GM12878 (cell line): ENCODE results near the gene DPF3. TPM values are rescaled to one million over a fixed set of nuclear protein-coding genes. Genes with fewer than 3 reads are reported as not detected.

Source experiments
- ATAC-seq: fragments of 200-7000 bp; cut with Tn5 transposase; 3 replicates; pipeline ENCODE4 v1.9.1; 2020; ENCODE audit warnings: mild to moderate bottlenecking, moderate library complexity
- BruUV-seq: library from RNA; stranded (reverse); fragments of 400-500 nt; replicated peaks from 2 replicates; lab custom pipeline; 2021; lab: Mats Ljungman, UMichigan
- CTCF ChIA-PET: fragments of 300-600 bp; sonication (Branson Sonifier 250); formaldehyde crosslinking; extraction: SDS; loops from one replicate; lab custom pipeline; 2021; ENCODE audit warnings: inconsistent platforms; lab: Yijun Ruan, JAX
- POLR2A ChIA-PET: fragments of 350-600 bp; formaldehyde crosslinking; extraction: SDS; loops from one replicate; lab custom pipeline; 2021; ENCODE audit warnings: inconsistent platforms; lab: Charles Lee
- RAD21 ChIA-PET: fragments of 300-600 bp; sonication (Branson Sonifier 250); formaldehyde crosslinking; loops from one replicate; lab custom pipeline; 2023; ENCODE audit warnings: antibody characterized with exemption; ENCODE audit not compliant: unreplicated experiment; lab: Charles Lee
- SMC1A ChIA-PET: fragments of 300-600 bp; sonication (Branson Sonifier 250); formaldehyde crosslinking; loops from one replicate; lab custom pipeline; 2023; ENCODE audit not compliant: unreplicated experiment, uncharacterized antibody; lab: Charles Lee
- DNase-seq: peaks from one replicate; pipeline ENCODE4 v3.0.0-alpha.2; 2011; ENCODE audit warnings: low read depth, low spot score
- FAIRE-seq: peaks from 3 replicates; lab custom pipeline; 2011; peaks lifted over from hg19 to GRCh38; lab: Jason Lieb, UNC
- H2AFZ ChIP-seq: 2 replicates; pipeline ENCODE4 v1.6.0; 2011; ENCODE audit warnings: low read depth, low read length, control low read depth; ENCODE audit not compliant: control insufficient read depth
- H3K27ac ChIP-seq: 2 replicates; pipeline ENCODE4 v1.5.1; 2011; ENCODE audit warnings: control low read depth; ENCODE audit not compliant: control insufficient read depth, insufficient read depth
- H3K27me3 ChIP-seq, 2 experiments: replicated peaks in 1 of 2; 2 replicates each; pipeline versions ENCODE4 v1.6.0 to v1.6.1; 2011; ENCODE audit warnings: low read length in 1 of 2; ENCODE audit not compliant: control insufficient read depth in 2 of 2, insufficient read depth in 2 of 2
- H3K36me3 ChIP-seq, 2 experiments: 2 replicates each; pipeline ENCODE4 v1.5.1; 2011; ENCODE audit warnings: low read length in 1 of 2; ENCODE audit not compliant: control insufficient read depth in 2 of 2, insufficient read depth in 2 of 2
- H3K4me1 ChIP-seq: 2 replicates; pipeline ENCODE4 v1.6.1; 2011; ENCODE audit warnings: mild to moderate bottlenecking, low read length, moderate library complexity, mixed read lengths; ENCODE audit not compliant: control insufficient read depth, insufficient read depth
- H3K4me2 ChIP-seq: 2 replicates; pipeline ENCODE4 v1.6.0; 2011; ENCODE audit warnings: control low read depth; ENCODE audit not compliant: control insufficient read depth, insufficient read depth
- H3K4me3 ChIP-seq: fragments of 200-600 bp; sonication (generic); 2 replicates; pipeline ENCODE4 v1.5.1; 2016
- H3K79me2 ChIP-seq: 2 replicates; pipeline ENCODE4 v1.6.0; 2011; ENCODE audit warnings: low read length; ENCODE audit not compliant: control insufficient read depth, insufficient read depth
- H3K9ac ChIP-seq: 2 replicates; pipeline ENCODE4 v1.8.0; 2011; ENCODE audit warnings: low read length, control low read depth, mixed read lengths; ENCODE audit not compliant: control insufficient read depth, insufficient read depth
- H3K9me3 ChIP-seq: replicated peaks from 3 replicates; pipeline ENCODE4 v1.5.1; 2011; ENCODE audit warnings: mild to moderate bottlenecking, low read length; ENCODE audit not compliant: control insufficient read depth, insufficient read depth
- H4K20me1 ChIP-seq: 2 replicates; pipeline ENCODE4 v1.6.0; 2011; ENCODE audit not compliant: control insufficient read depth, insufficient read depth
- JUNB ChIP-seq: IDR thresholded peaks from 2 replicates; pipeline ENCODE4 v1.6.1; 2016; ENCODE audit warnings: antibody characterized with exemption, mild to moderate bottlenecking
- MEF2A ChIP-seq: IDR thresholded peaks from 2 replicates; pipeline ENCODE4 v1.6.1; 2011; ENCODE audit warnings: low read depth, mild to moderate bottlenecking, low read length, moderate library complexity; ENCODE audit not compliant: insufficient read depth
- MYC ChIP-seq: IDR thresholded peaks from 2 replicates; pipeline ENCODE4 v1.6.1; 2011; ENCODE audit warnings: mild to moderate bottlenecking, low read length, moderate library complexity, inconsistent platforms; ENCODE audit not compliant: insufficient read depth, insufficient replicate concordance, insufficient read length, severe bottlenecking
- NFIC ChIP-seq: IDR thresholded peaks from 2 replicates; pipeline ENCODE4 v1.6.1; 2012; ENCODE audit warnings: low read depth, mild to moderate bottlenecking, inconsistent platforms, low read length, moderate library complexity
- NRF1 ChIP-seq: conservative IDR thresholded peaks from 2 replicates; pipeline ENCODE4 v1.6.1; 2011; ENCODE audit warnings: mild to moderate bottlenecking, low read depth, low read length, improper control_type of control experiment
- POLR2A ChIP-seq: IDR thresholded peaks from 2 replicates; pipeline ENCODE4 v1.6.1; 2011; ENCODE audit warnings: low read depth, mild to moderate bottlenecking, low read length
- SMARCA5 ChIP-seq: fragments of 450-650 bp; IDR thresholded peaks from 2 replicates; pipeline ENCODE4 v1.6.1; 2017; ENCODE audit warnings: mild to moderate bottlenecking
- ZNF274 ChIP-seq: IDR thresholded peaks from one replicate; pipeline ENCODE4 v1.8.0; 2011; ENCODE audit not compliant: insufficient read length, insufficient read depth
- WGBS: methylation state at CpG from one replicate; pipeline ENCODE4 v1.1.6; 2016; ENCODE audit warnings: low lambda C conversion rate; ENCODE audit not compliant: insufficient replicate concordance, insufficient coverage; ENCODE audit errors: missing lambda C conversion rate; 5-methylcytosine and 5-hydroxymethylcytosine counted together
- in situ Hi-C: fragments of 300-500 bp; cut with MboI; formaldehyde crosslinking; loops from 9 replicates; pipeline ENCODE4 v1.14.3; 2018; ENCODE audit warnings: mixed read lengths
- intact Hi-C: fragments of 100-400 bp; cut with micrococcal nuclease; formaldehyde crosslinking; loops from one replicate; pipeline ENCODE4 v1.14.2; 2022; ENCODE audit not compliant: unreplicated experiment
- polyA plus RNA-seq, 11 experiments: library from polyadenylated mRNA; depleted of rRNA in 4 of 11; unstranded in 6 of 11; stranded (reverse) in 5 of 11; fragments of >200 nt; fragmentation: Nextera tagmentation in 4 of 11; fragmentation: Illumina TruSeq in 1 of 11; extraction: Ambion mirVana in 4 of 11; extraction: Trizol in 1 of 11; gene quantifications; 1 replicate in 1 of 11; 2 replicates in 10 of 11; pipeline versions ENCODE4 v1.2.1 to v1.2.3, GENCODE V29; 2011 to 2016; ENCODE audit warnings: inconsistent platforms in 2 of 11, missing spikeins in 2 of 11, low read depth in 1 of 11
- total RNA-seq, 4 experiments: library from RNA; depleted of rRNA in 3 of 4; stranded (reverse); fragments of >200 nt in 3 of 4; fragmentation: Illumina TruSeq in 1 of 4; extraction: Trizol in 1 of 4; gene quantifications; 2 replicates each; pipeline versions ENCODE4 v1.2.1 to v1.2.3, GENCODE V29; 2013 to 2021

DPF3 gene
- total and polyA plus RNA-seq, 10 of the 15 experiments (the other 5 are each of a cell fraction or from before 2014, with no cell fraction given), result 0.69 to 8.0 (median 2.2) TPM

DNA sequence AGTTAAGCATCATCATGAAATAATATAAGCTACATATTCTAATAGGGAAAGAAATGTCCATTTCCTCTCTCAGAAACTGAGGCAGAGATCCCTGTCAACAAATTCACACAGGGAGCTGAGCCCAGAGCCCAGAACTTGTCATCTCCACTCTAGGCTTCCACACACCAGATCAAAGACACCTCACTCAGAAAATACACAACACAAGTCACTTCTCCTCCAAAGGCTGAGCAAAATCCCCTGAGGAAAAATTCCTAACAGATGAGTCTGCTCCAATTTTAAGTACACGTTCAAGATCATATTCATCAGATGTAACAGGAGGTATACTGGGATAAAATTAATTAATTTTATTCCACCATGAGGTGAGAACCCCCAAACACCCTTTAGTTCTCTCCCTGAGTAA lies 227.3 kb downstream of the DPF3 start (continued):
- TF ChIP-seq NRF1 (no peak), SMARCA5 (no peak), POLR2A (no peak), ZNF274 (no peak), MEF2A (no peak)

DNA sequence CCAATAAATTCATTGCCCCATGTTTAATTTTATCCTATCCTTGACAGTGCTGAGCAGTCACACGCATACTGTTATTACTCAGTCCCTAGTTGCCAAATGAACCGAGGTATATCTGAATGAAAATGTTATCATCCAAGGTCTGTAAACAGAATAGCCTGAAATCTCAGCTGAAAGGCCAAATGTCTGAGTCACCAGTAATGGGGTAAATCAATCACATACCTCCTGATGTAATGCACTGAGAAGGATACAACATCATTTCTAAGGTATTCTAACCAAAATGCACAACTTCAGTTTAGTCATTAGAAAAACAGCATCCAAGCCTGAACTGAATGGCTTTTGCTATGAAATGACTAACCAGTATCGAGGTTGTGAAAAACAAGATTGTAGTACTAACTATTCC lies 228.6 kb downstream of the DPF3 start:
- H3K4me2 ChIP-seq, result no peak overlapping the region
- FAIRE-seq, result no peak
- ChIA-PET SMC1A (interaction anchor here (1.0 to 1.6 kb wide), 3 partner anchors 8 to 151 kb away, joined by 3 to 6 read pairs (median 6); no protein-coding TSS in a partner anchor), POLR2A (no interaction called here), CTCF (interaction anchor here (0.7 kb wide), 1 partner anchor 213 kb away, joined by 3 read pairs; no protein-coding TSS in a partner anchor), RAD21 (no interaction called here)
- H2AFZ ChIP-seq, result no peak overlapping the region
- no peak overlapping the region for H3K27ac ChIP-seq
- no TSS peak for BruUV-seq
- H4K20me1 ChIP-seq, result no peaks in the 10 kb centered on the region
- TF ChIP-seq NFIC, result peak; percentile 42; the same call in 1 of the 2 replicates
- peak; percentile 77 for TF ChIP-seq JUNB
- TF ChIP-seq MYC, result no peak
- no peak overlapping the region for H3K9ac ChIP-seq
- intact Hi-C loops (no loop called here), in situ Hi-C loops (no loop called here)
- H3K27me3 ChIP-seq, result no peaks in the 10 kb centered on the region
- H3K4me3 ChIP-seq, result no peak overlapping the region
- no peak for ATAC-seq
- H3K4me1 ChIP-seq, result no peaks in the 10 kb centered on the region; the same call in 1 of the 2 replicates
- WGBS, result 35% methylated on average over 3 of the region's 3 CpGs
- DNase-seq, result no peak
- H3K9me3 ChIP-seq, result no peaks in the 10 kb centered on the region; the same call in 2 of the 3 replicates
- H3K36me3 ChIP-seq, result no peaks in the 10 kb centered on the region
- H3K79me2 ChIP-seq, result no peaks in the 10 kb centered on the region
